Measurements from ENCODE around the gene RDH13.
"Not testable (repeated sequence)": the region's sequence is repeated elsewhere in the genome, so short reads cannot be mapped to it uniquely, and the experiment has no call there.

DNA sequence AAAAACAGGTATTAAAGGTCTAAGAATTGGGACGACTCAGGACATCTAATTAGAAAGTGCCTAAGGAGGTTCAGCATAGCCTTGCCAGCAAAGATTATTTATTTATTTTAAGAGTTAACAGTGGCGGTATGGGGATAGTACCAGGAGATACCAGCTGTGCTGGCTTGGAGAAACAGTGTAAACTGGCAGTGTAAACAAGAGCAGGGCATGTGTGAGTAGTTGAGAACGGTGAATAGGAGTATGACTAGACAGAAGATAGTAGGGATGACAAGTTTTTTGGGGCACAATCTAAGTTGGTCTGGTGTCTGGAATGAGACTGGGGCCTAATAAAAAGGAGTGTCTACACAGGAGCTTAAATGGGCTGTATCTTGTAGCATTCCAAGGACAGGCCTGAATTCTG lies 55.4 kb downstream of the RDH13 start:
- TF ChIP-seq TAF1 (IDR thresholded peaks at IDR 0.05; ENCODE audit: low read depth, low read length); CTCF (IDR thresholded peaks at IDR 0.05; ENCODE audit: control extremely low read depth in 1 of 3, insufficient read depth in 1 of 3, low read depth in 1 of 3, low read length in 3 of 3); EZH2 (IDR thresholded peaks at IDR 0.05; ENCODE audit: low read depth, low read length, severe bottlenecking): not testable (repeated sequence)
